Measurements from ENCODE around the gene BBLN. TPM values are rescaled to one million over a fixed set of nuclear protein-coding genes. Genes with fewer than 3 reads are reported as not detected.

Gene BBLN
- total RNA-seq, 1 donor from 2014 or later = 69.4 TPM

GRCh38 chr9:128146591-128147120 lies 13.4 kb upstream of the BBLN start:
- Histone ChIP-seq H3K36me3 (no peaks in the 10 kb centered on the region), H3K9ac (no peak overlapping the region), H3K9me3 (ENCODE audit: low read depth) (no peaks in the 10 kb centered on the region), H3K79me2 (ENCODE audit: low read depth) (no peaks in the 10 kb centered on the region), H3K4me3 (no peak overlapping the region), H2AFZ (replicated peaks) (no peak overlapping the region), H3K4me1 (no peaks in the 10 kb centered on the region), H4K20me1 (ENCODE audit: low read depth) (no peaks in the 10 kb centered on the region), H3K27me3 (no peaks in the 10 kb centered on the region), H3K27ac (no peak overlapping the region), H3K4me2 (no peak overlapping the region), H3F3A (ENCODE audit: low read depth) (no peaks in the 10 kb centered on the region)
- Mint-ChIP-seq H3K9me3 (no peaks in the 10 kb centered on the region), H3K4me1 (peaks cover 17% of the 10 kb centered on the region), H3K36me3 (no peaks in the 10 kb centered on the region), H3K27ac (no peak overlapping the region), H3K27me3 (ENCODE audit: insufficient read depth, low read depth) (peaks cover 13% of the 10 kb centered on the region), H3K4me3 (no peak overlapping the region)
- TF ChIP-seq EZH2phosphoT487 (IDR thresholded peaks at IDR 0.05) = no peak
- no peak for TF ChIP-seq EZH2 (IDR thresholded peaks at IDR 0.05)
- TF ChIP-seq CTCF (IDR thresholded peaks at IDR 0.05) = no peak
- DNase-seq (ENCODE audit: low spot score) = no peak

- no peak overlapping the region for H3K4me2 ChIP-seq
- Mint-ChIP-seq H3K36me3 (no peaks in the 10 kb centered on the region), H3K9me3 (no peaks in the 10 kb centered on the region), H3K4me1 (peaks cover 15% of the 10 kb centered on the region), H3K27me3 (ENCODE audit: insufficient read depth, low read depth) (peaks cover 13% of the 10 kb centered on the region), H3K4me3 (no peak overlapping the region), H3K27ac (peak overlapping the region; percentile 88)
- no peaks in the 10 kb centered on the region for H4K20me1 ChIP-seq (ENCODE audit: low read depth)
- H3K27me3 ChIP-seq = no peaks in the 10 kb centered on the region
- no peaks in the 10 kb centered on the region for H3K9me3 ChIP-seq (ENCODE audit: low read depth)
- H3K4me3 ChIP-seq = no peak overlapping the region
- no peaks in the 10 kb centered on the region for H3K79me2 ChIP-seq (ENCODE audit: low read depth)
- DNase-seq (ENCODE audit: low spot score) = no peak
- TF ChIP-seq EZH2phosphoT487 (IDR thresholded peaks at IDR 0.05) (no peak), CTCF (IDR thresholded peaks at IDR 0.05) (no peak), EZH2 (IDR thresholded peaks at IDR 0.05) (no peak)
- no peak overlapping the region for H3K9ac ChIP-seq
- H3K27ac ChIP-seq = no peak overlapping the region
- H3K36me3 ChIP-seq = no peaks in the 10 kb centered on the region
- no peaks in the 10 kb centered on the region for H3F3A ChIP-seq (ENCODE audit: low read depth)
- no peaks in the 10 kb centered on the region for H3K4me1 ChIP-seq
- H2AFZ ChIP-seq (replicated peaks) = no peak overlapping the region
These were observed 11.5 kb upstream of the BBLN start for GRCh38 chr9:128148509-128149000.

GRCh38 chr9:128149001-128149701 lies 10.9 kb upstream of the BBLN start, which contains the start of gene LCN2:
Gene LCN2, plus strand, starts transcription at chr9:128149453. Its CDS starts 73 bp downstream, at chr9:128149526.
- H3K4me2 ChIP-seq = no peak within 1 kb of the TSS
- Mint-ChIP-seq H3K27ac (peak within 1 kb of the TSS; percentile 88), H3K4me3 (no peak within 1 kb of the TSS), H3K4me1 (peaks cover 15% of the 10 kb centered on the region), H3K36me3 (no peaks in the 10 kb centered on the region), H3K27me3 (ENCODE audit: insufficient read depth, low read depth) (peaks cover 13% of the 10 kb centered on the region), H3K9me3 (no peaks in the 10 kb centered on the region)
- H2AFZ ChIP-seq (replicated peaks) = no peak within 1 kb of the TSS
- H3K4me1 ChIP-seq = no peaks in the 10 kb centered on the region
- H3K27ac ChIP-seq = no peak within 1 kb of the TSS
- no peaks in the 10 kb centered on the region for H3K9me3 ChIP-seq (ENCODE audit: low read depth)
- H3K27me3 ChIP-seq = no peaks in the 10 kb centered on the region
- no peaks in the 10 kb centered on the region for H3K36me3 ChIP-seq
- no peaks in the 10 kb centered on the region for H3K79me2 ChIP-seq (ENCODE audit: low read depth)
- no peak within 1 kb of the TSS for H3K9ac ChIP-seq
- no peak for TF ChIP-seq CTCF (IDR thresholded peaks at IDR 0.05)
- no peak for TF ChIP-seq EZH2phosphoT487 (IDR thresholded peaks at IDR 0.05)
- TF ChIP-seq EZH2 (IDR thresholded peaks at IDR 0.05) = no peak
- no peak for DNase-seq (ENCODE audit: low spot score)
- H3K4me3 ChIP-seq = no peak within 1 kb of the TSS
- no peaks in the 10 kb centered on the region for H3F3A ChIP-seq (ENCODE audit: low read depth)
- no peaks in the 10 kb centered on the region for H4K20me1 ChIP-seq (ENCODE audit: low read depth)
